HL-60 (cell line): Measurements from ENCODE around the gene CHD1.

ENCODE experiments used
- CTCF ChIP-seq: IDR thresholded peaks from one replicate; pipeline ENCODE4 v1.5.1; 2011; ENCODE audit warnings: low read length, control low read depth, inconsistent platforms; ENCODE audit not compliant: insufficient read depth
- REST ChIP-seq: IDR thresholded peaks from 2 replicates; pipeline ENCODE4 v1.6.1; 2012; ENCODE audit warnings: low read depth; ENCODE audit not compliant: insufficient replicate concordance

GRCh38 chr5:98942847-98943246 is 14.0 kb upstream of the CHD1 start:
- TF ChIP-seq CTCF (no peak), REST (no peak)
